HG03469 (cell line): Measurements from ENCODE around the gene OGA.

Experiments
- ATAC-seq: cut with Tn5 transposase; IDR thresholded peaks from one replicate; pipeline ENCODE4 v1.9.1; 2021; ENCODE audit warnings: mild to moderate bottlenecking, moderate library complexity, moderate number of reproducible peaks; ENCODE audit not compliant: unreplicated experiment

Gene OGA

GRCh38 chr10:101776161-101776817, 42.0 kb downstream of the OGA start:
- ATAC-seq: no peak

GRCh38 chr10:101775273-101776160, 42.7 kb downstream of the OGA start, which contains the start of gene FGF8:
TSS of gene FGF8 (minus strand) at chr10:101776114. CDS start at chr10:101775900, 214 bp downstream.
- ATAC-seq: no peak

GRCh38 chr10:101774589-101775272, 43.5 kb downstream of the OGA start:
- no peak for ATAC-seq

- ATAC-seq: no peak
Measured at GRCh38 chr10:101773923-101774588, 44.2 kb downstream of the OGA start.

GRCh38 chr10:101772895-101773761, 45.1 kb downstream of the OGA start:
- ATAC-seq: no peak

GRCh38 chr10:101772017-101772894, 46.0 kb downstream of the OGA start:
- ATAC-seq: no peak

GRCh38 chr10:101771380-101771779, 46.9 kb downstream of the OGA start:
- no peak for ATAC-seq

- no peak for ATAC-seq
Measured at GRCh38 chr10:101770331-101771215, 47.7 kb downstream of the OGA start.

GRCh38 chr10:101769541-101770180, 48.6 kb downstream of the OGA start:
- ATAC-seq: no peak

- ATAC-seq: no peak
Measured at GRCh38 chr10:101768791-101769170, 49.5 kb downstream of the OGA start.

GRCh38 chr10:101767966-101768790, 50.1 kb downstream of the OGA start:
- ATAC-seq: no peak

GRCh38 chr10:101767600-101767945, 50.7 kb downstream of the OGA start:
- ATAC-seq: no peak

- no peak for ATAC-seq
Measured at GRCh38 chr10:101766753-101767599, 51.3 kb downstream of the OGA start.

GRCh38 chr10:101766306-101766705, 51.9 kb downstream of the OGA start:
- ATAC-seq: no peak

GRCh38 chr10:101763141-101763846, 55.0 kb downstream of the OGA start:
- no peak for ATAC-seq
